Psoas muscle (tissue), 8 donors: Measurements from ENCODE around the gene SOX13. TPM values are rescaled to one million over a fixed set of nuclear protein-coding genes. Genes with fewer than 3 reads are reported as not detected.

Source experiments
- ATAC-seq, 4 donors: fragments of 200-7000 bp; cut with Tn5 transposase; one replicate each; pipeline ENCODE4 v1.9.1; 2020; ENCODE audit warnings: moderate library complexity in 3 of 4, mild to moderate bottlenecking in 2 of 4
- DNase-seq, 2 donors: peaks; one replicate each; pipeline ENCODE4 v3.0.0-alpha.2; 2020
- H3K27ac ChIP-seq: fragments of 200-600 bp; one replicate; pipeline ENCODE4 v1.8.0; 2022
- H3K27me3 ChIP-seq, 3 donors: fragments of 200-600 bp in 1 of 3; one replicate each; pipeline versions ENCODE4 v1.6.1 to v1.8.0; 2013 to 2022; ENCODE audit warnings: low read length in 2 of 3, mild to moderate bottlenecking in 2 of 3, moderate library complexity in 1 of 3; ENCODE audit not compliant: insufficient read depth in 3 of 3
- H3K36me3 ChIP-seq, 2 donors: fragments of 200-600 bp in 1 of 2; one replicate each; pipeline versions ENCODE4 v1.6.1 to v1.8.0; 2013 to 2022; ENCODE audit warnings: low read depth in 1 of 2, mild to moderate bottlenecking in 1 of 2, moderate library complexity in 1 of 2; ENCODE audit not compliant: insufficient read depth in 1 of 2
- H3K4me1 ChIP-seq: fragments of 200-600 bp; one replicate; pipeline ENCODE4 v1.8.0; 2022
- H3K4me3 ChIP-seq: fragments of 200-600 bp; one replicate; pipeline ENCODE4 v1.8.0; 2022; ENCODE audit warnings: mild to moderate bottlenecking
- H3K9me3 ChIP-seq: fragments of 200-600 bp; one replicate; pipeline ENCODE4 v1.8.0; 2022
- WGBS, 3 donors: extraction: QIAGEN DNeasy Blood & Tissue Kit; methylation state at CpG; one replicate each; pipeline versions ENCODE4 v1.1.6 to v1.1.7; 2013; 5-methylcytosine and 5-hydroxymethylcytosine counted together
- intact Hi-C, 2 donors: fragments of 100-400 bp; cut with DNase I; formaldehyde crosslinking; loops; one replicate each; pipeline versions ENCODE4 v1.11.0 to v1.14.2; 2022
- polyA plus RNA-seq, 3 donors: library from polyadenylated mRNA; stranded (reverse); fragments of 200-250 nt; gene quantifications; one replicate each; pipeline ENCODE4 v1.2.3, GENCODE V29; 2013
- total RNA-seq, 4 donors: library from RNA; stranded (reverse); fragmentation: NEBNext Ultra II Directional in 2 of 4; extraction: Animal tissue kit (Norgen Biotek cat#: 25700) in 2 of 4; gene quantifications; one replicate each; pipeline versions ENCODE4 v1.2.1 to v1.2.4, GENCODE V29; 2021 to 2023
- TF ChIP-seq, protein P1 (sequence below): fragments of 200-600 bp; IDR thresholded peaks from one replicate; pipeline ENCODE4 v1.8.0; 2022; ENCODE audit warnings: antibody characterized with exemption
- donor health status: healthy with polysubstance abuse.
- donor health status: DM: no; HTN: no; CAD: no; lungs with moderate emphysema.
- donor health status: Bipolar disorder and iron deficiency.
- donor health status: healthy.
- donor health status: DM: yes; HTN: yes; CAD: no.
- donor health status: DM: no; HTN: no; CAD: no.
- donor health status: DM: no; HTN: no; CAD: no.
- donor health status: DM: yes; HTN: yes; CAD: no.

The SOX13 gene
- total and polyA plus RNA-seq, 7 donors = 5.2 to 19.6 (median 9.4) TPM

DNA sequence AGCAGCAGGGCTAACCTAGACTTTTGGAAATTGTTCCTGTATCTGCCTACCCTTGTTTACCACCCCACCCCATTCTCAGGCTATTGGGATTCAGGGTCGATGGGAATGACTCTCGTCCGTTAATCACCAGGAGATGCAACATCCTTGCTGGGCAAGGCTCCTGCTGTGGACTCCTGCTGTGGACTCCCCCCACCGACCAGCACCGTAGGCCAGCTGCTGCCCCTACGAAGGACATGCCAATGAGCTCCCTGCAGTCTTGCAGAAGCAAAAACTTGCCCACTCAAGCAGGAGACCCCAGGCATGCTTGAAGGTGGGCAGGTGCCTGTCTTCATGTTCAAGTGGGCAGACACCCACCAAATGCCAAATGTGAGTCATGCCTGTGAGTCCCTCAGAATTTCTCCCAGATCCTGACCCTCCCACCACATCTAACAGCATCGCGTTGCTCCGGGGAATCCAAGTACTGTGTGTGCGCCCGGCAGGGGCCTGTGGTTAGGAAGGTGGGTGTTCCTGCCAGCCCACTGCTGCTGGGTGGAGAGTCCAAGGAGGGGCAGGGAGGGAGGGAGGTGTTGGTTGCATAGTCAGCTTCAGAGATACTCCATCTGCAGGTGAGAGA, 41.7 kb upstream of the SOX13 start:
- no peaks in the 10 kb centered on the region for H3K4me1 ChIP-seq
- ATAC-seq (no peak), DNase-seq (no peak)
- intact Hi-C loops = no loop called here
- H3K9me3 ChIP-seq = no peaks in the 10 kb centered on the region
- no peak overlapping the region for H3K27ac ChIP-seq
- TF ChIP-seq, protein P1, sequence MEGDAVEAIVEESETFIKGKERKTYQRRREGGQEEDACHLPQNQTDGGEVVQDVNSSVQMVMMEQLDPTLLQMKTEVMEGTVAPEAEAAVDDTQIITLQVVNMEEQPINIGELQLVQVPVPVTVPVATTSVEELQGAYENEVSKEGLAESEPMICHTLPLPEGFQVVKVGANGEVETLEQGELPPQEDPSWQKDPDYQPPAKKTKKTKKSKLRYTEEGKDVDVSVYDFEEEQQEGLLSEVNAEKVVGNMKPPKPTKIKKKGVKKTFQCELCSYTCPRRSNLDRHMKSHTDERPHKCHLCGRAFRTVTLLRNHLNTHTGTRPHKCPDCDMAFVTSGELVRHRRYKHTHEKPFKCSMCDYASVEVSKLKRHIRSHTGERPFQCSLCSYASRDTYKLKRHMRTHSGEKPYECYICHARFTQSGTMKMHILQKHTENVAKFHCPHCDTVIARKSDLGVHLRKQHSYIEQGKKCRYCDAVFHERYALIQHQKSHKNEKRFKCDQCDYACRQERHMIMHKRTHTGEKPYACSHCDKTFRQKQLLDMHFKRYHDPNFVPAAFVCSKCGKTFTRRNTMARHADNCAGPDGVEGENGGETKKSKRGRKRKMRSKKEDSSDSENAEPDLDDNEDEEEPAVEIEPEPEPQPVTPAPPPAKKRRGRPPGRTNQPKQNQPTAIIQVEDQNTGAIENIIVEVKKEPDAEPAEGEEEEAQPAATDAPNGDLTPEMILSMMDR = no peak
- no peaks in the 10 kb centered on the region for H3K36me3 ChIP-seq
- WGBS, 3 donors = 66 to 70% (median 68%) methylated on average over 11 of the region's 11 CpGs
- no peaks in the 10 kb centered on the region for H3K27me3 ChIP-seq
- no peak overlapping the region for H3K4me3 ChIP-seq

DNA sequence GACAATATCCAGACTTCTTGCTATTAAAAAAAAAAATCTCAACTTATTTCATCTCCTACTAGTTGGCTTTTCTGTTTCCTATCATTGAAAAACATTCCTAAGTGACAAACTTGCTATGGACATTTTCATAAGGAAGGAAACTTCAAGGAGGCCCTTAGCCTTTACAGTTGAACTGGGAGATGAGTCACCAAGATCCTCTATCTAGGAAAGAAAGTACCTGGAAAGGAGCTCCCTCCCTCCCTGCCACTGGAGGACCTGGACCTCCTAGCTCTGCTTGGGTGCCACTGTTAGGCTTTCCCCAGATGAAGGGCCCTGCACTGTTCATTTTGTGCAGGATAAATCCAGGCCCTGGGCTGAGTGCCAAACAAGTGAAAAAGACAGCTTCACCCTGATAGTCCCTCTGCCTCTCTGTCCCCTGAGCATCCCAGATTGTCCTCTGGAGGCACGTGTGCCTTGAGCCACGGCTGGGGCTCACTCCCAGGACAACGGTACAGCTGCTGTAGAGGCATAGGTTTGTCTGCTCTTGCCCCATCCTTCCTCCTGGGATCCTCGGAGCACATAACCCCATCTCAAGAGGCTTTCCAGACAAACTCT, 40.2 kb upstream of the SOX13 start:
- no peak overlapping the region for H3K27ac ChIP-seq
- TF ChIP-seq, protein P1 = no peak
- ATAC-seq (no peak), DNase-seq (no peak)
- intact Hi-C loops = no loop called here
- 48 to 59% (median 55%) methylated on average over 4 of the region's 4 CpGs for WGBS, 3 donors
- no peaks in the 10 kb centered on the region for H3K36me3 ChIP-seq
- no peaks in the 10 kb centered on the region for H3K27me3 ChIP-seq
- H3K9me3 ChIP-seq = no peaks in the 10 kb centered on the region
- no peaks in the 10 kb centered on the region for H3K4me1 ChIP-seq
- no peak overlapping the region for H3K4me3 ChIP-seq

DNA sequence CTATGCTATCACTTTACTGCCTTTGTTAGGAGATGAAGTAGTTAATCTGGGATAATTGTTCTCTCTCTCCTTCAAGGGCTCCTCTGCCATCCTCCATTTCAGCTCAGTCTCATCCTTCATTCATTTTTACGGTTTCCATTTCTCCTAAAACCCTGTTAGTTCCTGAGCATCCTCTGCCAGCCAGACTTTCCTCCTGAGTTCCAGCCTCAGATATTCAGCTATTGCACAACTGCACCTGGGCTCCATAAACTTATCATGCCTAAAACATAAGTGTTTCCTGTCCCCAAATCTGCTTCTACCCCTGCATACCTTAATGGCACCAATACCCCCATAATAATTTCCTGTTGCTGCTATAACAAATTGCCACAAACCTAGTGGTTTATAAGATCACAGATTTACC, 39.6 kb upstream of the SOX13 start:
- H3K27ac ChIP-seq = no peak overlapping the region
- 44 to 68% (median 52%) methylated on average over 1 of the region's 1 CpG for WGBS, 3 donors
- no peaks in the 10 kb centered on the region for H3K9me3 ChIP-seq
- intact Hi-C loops = no loop called here
- TF ChIP-seq, protein P1 = no peak
- H3K4me1 ChIP-seq = no peaks in the 10 kb centered on the region
- no peaks in the 10 kb centered on the region for H3K36me3 ChIP-seq
- no peak overlapping the region for H3K4me3 ChIP-seq
- no peaks in the 10 kb centered on the region for H3K27me3 ChIP-seq
- DNase-seq = no peak
- ATAC-seq = no peak

DNA sequence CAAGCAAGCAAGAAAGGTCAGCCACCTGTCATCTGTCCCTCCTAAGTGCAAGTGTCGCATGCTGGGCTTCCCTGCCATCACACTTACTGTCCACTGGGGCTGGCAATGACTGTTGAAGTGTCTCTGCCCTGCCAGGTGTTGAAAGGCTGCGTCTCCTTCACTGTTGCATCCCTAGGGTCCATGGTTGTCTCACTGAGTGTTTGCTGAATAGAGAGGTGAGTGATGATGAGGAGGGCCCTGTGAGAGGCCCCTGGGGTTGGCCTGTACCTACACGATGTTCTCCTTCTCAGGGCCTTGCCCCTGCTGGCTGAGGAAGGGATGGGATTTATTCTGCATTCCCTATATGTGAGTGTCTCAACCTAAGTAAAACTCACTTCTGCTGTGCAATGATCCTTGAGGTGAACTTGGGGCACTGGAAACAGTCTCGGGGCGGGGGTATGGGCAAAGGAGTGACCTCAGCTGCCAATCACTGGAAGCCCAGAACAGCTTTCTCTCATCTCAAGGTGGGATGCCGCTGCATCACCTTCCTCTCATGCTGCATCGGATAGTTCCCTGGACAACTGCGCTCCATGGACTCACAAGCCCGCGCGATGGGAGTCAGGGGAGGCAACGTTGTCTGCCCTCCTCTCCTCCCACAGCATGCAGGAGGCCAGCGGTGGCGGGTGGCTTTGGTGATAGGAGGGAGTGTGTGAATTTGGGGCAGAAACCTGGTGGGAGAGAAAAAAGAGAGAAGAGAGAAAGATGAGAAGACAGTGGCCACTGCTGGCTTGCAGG, 35.8 kb upstream of the SOX13 start:
- TF ChIP-seq, protein P1 = no peak
- Histone ChIP-seq H3K9me3 (no peaks in the 10 kb centered on the region), H3K36me3 (no peaks in the 10 kb centered on the region), H3K4me1 (no peaks in the 10 kb centered on the region), H3K4me3 (no peak overlapping the region), H3K27me3 (no peaks in the 10 kb centered on the region), H3K27ac (no peak overlapping the region)
- DNase-seq = no peak
- no peak for ATAC-seq
- intact Hi-C loops = no loop called here
- 66 to 70% (median 68%) methylated on average over 14 of the region's 14 CpGs for WGBS, 3 donors
